Upper lobe of left lung (tissue), 6 donors: ENCODE data around the gene IPPK. TPM values are rescaled to one million over a fixed set of nuclear protein-coding genes. Genes with fewer than 3 reads are reported as not detected.

Source experiments
- ATAC-seq, 2 donors: fragments of 200-7000 bp; cut with Tn5 transposase; one replicate each; pipeline ENCODE4 v1.9.1; 2022; ENCODE audit warnings: mild to moderate bottlenecking in 2 of 2, moderate library complexity in 2 of 2; ENCODE audit not compliant: low FRiP score in 2 of 2
- DNase-seq, 2 donors: peaks; one replicate each; pipeline ENCODE4 v3.0.0-alpha.2; 2019 to 2020
- H3K27ac ChIP-seq, 4 donors: fragments of 200-600 bp; sonication (generic); one replicate each; pipeline ENCODE4 v1.5.1; 2016 to 2019
- H3K27me3 ChIP-seq, 4 donors: fragments of 200-600 bp; sonication (generic); one replicate each; pipeline ENCODE4 v1.5.1; 2017 to 2019
- H3K36me3 ChIP-seq, 4 donors: fragments of 200-600 bp; sonication (generic); one replicate each; pipeline ENCODE4 v1.5.1; 2016 to 2019
- H3K4me1 ChIP-seq, 4 donors: fragments of 200-600 bp; sonication (generic); one replicate each; pipeline ENCODE4 v1.5.1; 2018 to 2019
- H3K4me3 ChIP-seq, 4 donors: fragments of 200-600 bp; sonication (generic); one replicate each; pipeline ENCODE4 v1.5.1; 2017 to 2019; ENCODE audit warnings: mild to moderate bottlenecking in 2 of 4, moderate library complexity in 1 of 4
- H3K9me3 ChIP-seq, 4 donors: fragments of 200-600 bp; sonication (generic); one replicate each; pipeline ENCODE4 v1.5.1; 2018 to 2019
- EP300 ChIP-seq, 4 donors: sonication (generic); formaldehyde crosslinking; IDR thresholded peaks; one replicate each; pipeline ENCODE4 v1.5.1; 2017; ENCODE audit warnings: antibody characterized with exemption in 4 of 4, control low read depth in 2 of 4
- POLR2A ChIP-seq, 4 donors: fragments of 450-650 bp; IDR thresholded peaks; one replicate each; pipeline ENCODE4 v1.5.1; 2016 to 2017; ENCODE audit warnings: antibody characterized with exemption in 4 of 4, mild to moderate bottlenecking in 2 of 4
- POLR2AphosphoS5 ChIP-seq, 2 donors: sonication (generic); formaldehyde crosslinking; IDR thresholded peaks; one replicate each; pipeline ENCODE4 v1.5.1; 2017; ENCODE audit warnings: antibody characterized with exemption in 2 of 2
- WGBS, 2 donors: methylation state at CpG; one replicate each; pipeline ENCODE4 v1.1.5; 2017 to 2018; 5-methylcytosine and 5-hydroxymethylcytosine counted together
- total RNA-seq, 6 donors: library from RNA; depleted of rRNA in 4 of 6; stranded (reverse); fragments of >200 nt in 4 of 6; gene quantifications; one replicate each; pipeline versions ENCODE4 v1.1.0 to v1.2.1, GENCODE V29; 2016 to 2021
- TF ChIP-seq, protein P1 (sequence below), 6 experiments: fragments of 450-650 bp in 4 of 6; fragments of 200-600 bp in 2 of 6; sonication (generic) in 2 of 6; IDR thresholded peaks; one replicate each; pipeline ENCODE4 v1.5.1; 2016 to 2019; ENCODE audit warnings: antibody characterized with exemption in 6 of 6
- donor health status: DM: no; HTN: no; CAD: no; lungs with moderate emphysema.
- donor health status: DM: no; HTN: yes; CAD: no; lungs with severe emphysema.

IPPK gene
- total RNA-seq, 6 donors from 2014 or later: 4.7 to 16.6 (median 6.5) TPM

DNA sequence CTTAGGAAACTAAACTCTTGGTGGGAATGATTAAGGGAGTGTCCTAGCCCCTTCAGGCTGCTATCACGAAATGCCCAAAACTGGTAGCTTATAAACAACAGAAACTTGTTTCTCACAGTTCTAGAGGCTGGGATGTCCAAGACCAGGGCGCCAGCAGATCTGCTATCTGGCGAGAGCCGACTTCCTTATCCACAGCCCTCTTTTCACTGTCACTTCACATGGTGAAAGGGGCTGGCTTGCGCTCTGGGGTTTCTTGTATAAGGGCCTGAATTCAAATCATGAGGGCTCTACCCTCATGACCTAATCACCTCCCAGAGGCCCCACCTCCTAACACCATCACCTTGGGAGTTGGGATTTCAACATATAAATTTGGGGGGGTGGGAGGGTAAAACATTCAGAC, 49.1 kb downstream of the IPPK start:
- H3K27ac ChIP-seq: no peak overlapping the region
- DNase-seq: no peak
- H3K9me3 ChIP-seq: no peaks in the 10 kb centered on the region
- no peak for ATAC-seq
- peaks cover 0 to 62% (median 20%) of the 10 kb centered on the region in 4 donors for H3K36me3 ChIP-seq
- TF ChIP-seq, protein P1, sequence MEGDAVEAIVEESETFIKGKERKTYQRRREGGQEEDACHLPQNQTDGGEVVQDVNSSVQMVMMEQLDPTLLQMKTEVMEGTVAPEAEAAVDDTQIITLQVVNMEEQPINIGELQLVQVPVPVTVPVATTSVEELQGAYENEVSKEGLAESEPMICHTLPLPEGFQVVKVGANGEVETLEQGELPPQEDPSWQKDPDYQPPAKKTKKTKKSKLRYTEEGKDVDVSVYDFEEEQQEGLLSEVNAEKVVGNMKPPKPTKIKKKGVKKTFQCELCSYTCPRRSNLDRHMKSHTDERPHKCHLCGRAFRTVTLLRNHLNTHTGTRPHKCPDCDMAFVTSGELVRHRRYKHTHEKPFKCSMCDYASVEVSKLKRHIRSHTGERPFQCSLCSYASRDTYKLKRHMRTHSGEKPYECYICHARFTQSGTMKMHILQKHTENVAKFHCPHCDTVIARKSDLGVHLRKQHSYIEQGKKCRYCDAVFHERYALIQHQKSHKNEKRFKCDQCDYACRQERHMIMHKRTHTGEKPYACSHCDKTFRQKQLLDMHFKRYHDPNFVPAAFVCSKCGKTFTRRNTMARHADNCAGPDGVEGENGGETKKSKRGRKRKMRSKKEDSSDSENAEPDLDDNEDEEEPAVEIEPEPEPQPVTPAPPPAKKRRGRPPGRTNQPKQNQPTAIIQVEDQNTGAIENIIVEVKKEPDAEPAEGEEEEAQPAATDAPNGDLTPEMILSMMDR (IDR thresholded peaks at IDR 0.05): no peak
- TF ChIP-seq POLR2AphosphoS5 (IDR thresholded peaks at IDR 0.05): no peak
- TF ChIP-seq POLR2A (IDR thresholded peaks at IDR 0.05): no peak
- H3K27me3 ChIP-seq: no peaks in the 10 kb centered on the region
- no peak overlapping the region for H3K4me3 ChIP-seq
- 88 to 95% methylated on average over 5 of the region's 5 CpGs for WGBS, 2 donors
- H3K4me1 ChIP-seq: no peaks in the 10 kb centered on the region

GRCh38 chr9:92619601-92620300, 50.2 kb downstream of the IPPK start:
- WGBS, 2 donors: 86 to 94% methylated on average over 15 to 19 of the region's 24 CpGs
- TF ChIP-seq, protein P1 (IDR thresholded peaks at IDR 0.05): no peak
- TF ChIP-seq EP300 (IDR thresholded peaks at IDR 0.05) (no peak), POLR2A (IDR thresholded peaks at IDR 0.05) (no peak), POLR2AphosphoS5 (IDR thresholded peaks at IDR 0.05) (no peak)
- no peaks in the 10 kb centered on the region for H3K27me3 ChIP-seq
- no peak for ATAC-seq
- no peak overlapping the region for H3K4me3 ChIP-seq
- H3K27ac ChIP-seq: no peak overlapping the region
- peak in 1 of 2 donors; percentile 54 for DNase-seq
- no peaks in the 10 kb centered on the region for H3K9me3 ChIP-seq
- peaks cover 0 to 3% (median 0%) of the 10 kb centered on the region in 4 donors for H3K4me1 ChIP-seq
- H3K36me3 ChIP-seq: peaks cover 7 to 71% (median 29%) of the 10 kb centered on the region in 4 donors

- TF ChIP-seq POLR2A (IDR thresholded peaks at IDR 0.05) (no peak), EP300 (IDR thresholded peaks at IDR 0.05) (no peak), POLR2AphosphoS5 (IDR thresholded peaks at IDR 0.05) (no peak)
- TF ChIP-seq, protein P1 (IDR thresholded peaks at IDR 0.05): no peak
- Histone ChIP-seq H3K27me3 (no peaks in the 10 kb centered on the region), H3K4me3 (no peak overlapping the region), H3K27ac (no peak overlapping the region), H3K9me3 (no peaks in the 10 kb centered on the region), H3K4me1 (peaks cover 0 to 3% (median 0%) of the 10 kb centered on the region in 4 donors), H3K36me3 (peaks cover 7 to 67% (median 27%) of the 10 kb centered on the region in 4 donors)
- 81% methylated on average over 10 of the region's 10 CpGs for WGBS, 2 donors
- ATAC-seq (no peak), DNase-seq (no peak)
Measured at GRCh38 chr9:92618633-92619225, 51.2 kb downstream of the IPPK start.

- Histone ChIP-seq H3K27me3 (no peaks in the 10 kb centered on the region), H3K27ac (peak overlapping the region in 1 of 4 donors; percentile 42), H3K36me3 (peaks cover 7 to 66% (median 30%) of the 10 kb centered on the region in 4 donors), H3K9me3 (no peaks in the 10 kb centered on the region), H3K4me1 (peaks cover 0 to 3% (median 0%) of the 10 kb centered on the region in 4 donors), H3K4me3 (no peak overlapping the region)
- DNase-seq: no peak
- ATAC-seq: no peak
- 77 to 88% methylated on average over 6 to 11 of the region's 11 CpGs for WGBS, 2 donors
- no peak for TF ChIP-seq POLR2AphosphoS5 (IDR thresholded peaks at IDR 0.05)
- TF ChIP-seq POLR2A (IDR thresholded peaks at IDR 0.05): no peak
- no peak for TF ChIP-seq EP300 (IDR thresholded peaks at IDR 0.05)
- TF ChIP-seq, protein P1 (IDR thresholded peaks at IDR 0.05): no peak
Measured at GRCh38 chr9:92617951-92618510, 51.9 kb downstream of the IPPK start.
